Immature natural killer cell (primary cell): Measurements from ENCODE around the gene EEF1B2. TPM values are rescaled to one million over a fixed set of nuclear protein-coding genes. Genes with fewer than 3 reads are reported as not detected.

ENCODE experiments used
- DNase-seq, 3 donors: peaks; one replicate each; pipeline ENCODE4 v3.0.0; 2022; ENCODE audit warnings: mixed read lengths in 1 of 3
- H3K27ac Mint-ChIP-seq, 6 donors: one replicate each; pipeline ENCODE4 v1.8.0; 2020; ENCODE audit warnings: mixed read lengths in 6 of 6, mild to moderate bottlenecking in 5 of 6, inconsistent platforms in 4 of 6, moderate library complexity in 3 of 6
- H3K27me3 Mint-ChIP-seq, 3 donors: one replicate each; pipeline ENCODE4 v1.8.0; 2020 to 2021; ENCODE audit warnings: low read depth in 3 of 3, mild to moderate bottlenecking in 3 of 3, mixed read lengths in 3 of 3, moderate library complexity in 3 of 3, inconsistent platforms in 1 of 3
- H3K36me3 Mint-ChIP-seq, 3 donors: one replicate each; pipeline ENCODE4 v1.8.0; 2020; ENCODE audit warnings: mixed read lengths in 3 of 3, inconsistent platforms in 2 of 3, mild to moderate bottlenecking in 2 of 3
- H3K4me1 Mint-ChIP-seq, 2 donors: one replicate each; pipeline ENCODE4 v1.8.0; 2020; ENCODE audit warnings: inconsistent platforms in 2 of 2, mild to moderate bottlenecking in 2 of 2, mixed read lengths in 2 of 2, moderate library complexity in 1 of 2
- H3K4me3 Mint-ChIP-seq, 5 donors: one replicate each; pipeline ENCODE4 v1.8.0; 2020; ENCODE audit warnings: mild to moderate bottlenecking in 5 of 5, mixed read lengths in 5 of 5, inconsistent platforms in 3 of 5, moderate library complexity in 3 of 5
- H3K9me3 Mint-ChIP-seq, 6 donors: one replicate each; pipeline ENCODE4 v1.8.0; 2020; ENCODE audit warnings: mild to moderate bottlenecking in 6 of 6, mixed read lengths in 6 of 6, inconsistent platforms in 4 of 6, moderate library complexity in 3 of 6
- polyA plus RNA-seq, 3 donors: library from polyadenylated mRNA; unstranded; fragments of 300-500 nt; fragmentation: Illumina TruSeq; gene quantifications; one replicate each; pipeline ENCODE4 v1.2.3, GENCODE V29; 2021

The EEF1B2 gene
- polyA plus RNA-seq, 3 donors from 2014 or later: 434 to 1,002 (median 456) TPM

GRCh38 chr2:206211657-206212255, 52.1 kb downstream of the EEF1B2 start:
- Mint-ChIP-seq H3K4me1 (no peaks in the 10 kb centered on the region), H3K9me3 (peaks cover 0 to 4% (median 0%) of the 10 kb centered on the region in 6 donors), H3K27me3 (peaks cover 0 to 7% (median 4%) of the 10 kb centered on the region in 3 donors), H3K27ac (no peak overlapping the region), H3K36me3 (no peaks in the 10 kb centered on the region), H3K4me3 (no peak overlapping the region)
- DNase-seq: no peak

Other genes with a start within 250 kb of the EEF1B2 start
- gene INO80D, start 73.7 kb upstream of the EEF1B2 start, polyA plus RNA-seq: 10 to 100 TPM in 1 of 3 donors, 1 to 10 TPM in 2; 6.7 to 13.4 (median 7.7) TPM
- 10 to 100 TPM; 30.2 to 43.3 (median 39.7) TPM for gene NDUFS1, start 451 bp upstream of the EEF1B2 start, polyA plus RNA-seq
- 1 to 10 TPM in 1 of 3 donors, under 1 TPM in 2; 0.04 to 1.3 (median 0.77) TPM for gene ZDBF2, start 114.8 kb downstream of the EEF1B2 start, polyA plus RNA-seq